Keratinocyte (primary cell): ENCODE results near the gene LIN9. TPM values are rescaled to one million over a fixed set of nuclear protein-coding genes. Genes with fewer than 3 reads are reported as not detected.
"Not testable (repeated sequence)": the region's sequence is repeated elsewhere in the genome, so short reads cannot be mapped to it uniquely, and the experiment has no call there.

ENCODE experiments used
- DNase-seq: peaks from one replicate; pipeline ENCODE4 v3.0.0-alpha.2; 2011; ENCODE audit warnings: low read depth, missing footprints, low spot score
- FAIRE-seq: peaks from 2 replicates; lab custom pipeline; 2011; peaks lifted over from hg19 to GRCh38; lab: Jason Lieb, UNC
- H2AFZ ChIP-seq: 2 replicates; pipeline ENCODE4 v1.6.0; 2012; ENCODE audit warnings: low read length, control low read depth, inconsistent platforms; ENCODE audit not compliant: control insufficient read depth
- H3K27ac ChIP-seq: 2 replicates; pipeline ENCODE4 v1.5.1; 2011; ENCODE audit warnings: low read length; ENCODE audit not compliant: control insufficient read depth, insufficient read depth
- H3K27me3 ChIP-seq: 3 replicates; pipeline ENCODE4 v1.6.0; 2011; ENCODE audit warnings: low read length; ENCODE audit not compliant: control insufficient read depth, insufficient read depth; ENCODE audit errors: extremely low read depth
- H3K36me3 ChIP-seq, 2 experiments: 2 replicates in 1 of 2; 3 replicates in 1 of 2; pipeline ENCODE4 v1.5.1; 2011; ENCODE audit warnings: low read length in 2 of 2, mild to moderate bottlenecking in 1 of 2; ENCODE audit not compliant: control insufficient read depth in 2 of 2, insufficient read depth in 2 of 2; ENCODE audit errors: extremely low read depth in 1 of 2
- H3K4me1 ChIP-seq: 3 replicates; pipeline ENCODE4 v1.5.1; 2011; ENCODE audit warnings: low read length; ENCODE audit not compliant: control insufficient read depth, insufficient read depth; ENCODE audit errors: extremely low read depth
- H3K4me2 ChIP-seq: 3 replicates; pipeline ENCODE4 v1.6.0; 2011; ENCODE audit warnings: low read depth, low read length; ENCODE audit not compliant: control insufficient read depth, insufficient read depth; ENCODE audit errors: extremely low read depth
- H3K4me3 ChIP-seq, 3 experiments: fragments of 200-600 bp in 1 of 3; sonication (generic) in 1 of 3; 2 replicates in 2 of 3; 3 replicates in 1 of 3; pipeline ENCODE4 v1.5.1; 2011 to 2016; ENCODE audit warnings: low read length in 3 of 3, mild to moderate bottlenecking in 3 of 3, control low read depth in 2 of 3, inconsistent platforms in 1 of 3, low read depth in 1 of 3, mixed read lengths in 1 of 3, mixed run types in 1 of 3, moderate library complexity in 1 of 3; ENCODE audit not compliant: control insufficient read depth in 2 of 3, insufficient read depth in 2 of 3; ENCODE audit errors: extremely low read depth in 1 of 3
- H3K79me2 ChIP-seq: 2 replicates; pipeline ENCODE4 v1.6.0; 2012; ENCODE audit warnings: low read length; ENCODE audit not compliant: control insufficient read depth, insufficient read depth
- H3K9ac ChIP-seq: 3 replicates; pipeline ENCODE4 v1.6.0; 2011; ENCODE audit warnings: low read length; ENCODE audit not compliant: control insufficient read depth, insufficient read depth; ENCODE audit errors: extremely low read depth
- H3K9me1 ChIP-seq: 3 replicates; pipeline ENCODE4 v1.6.0; 2011; ENCODE audit warnings: low read length; ENCODE audit not compliant: control insufficient read depth, insufficient read depth; ENCODE audit errors: extremely low read depth
- H3K9me3 ChIP-seq: 2 replicates; pipeline ENCODE4 v1.5.1; 2012; ENCODE audit warnings: low read depth, low read length; ENCODE audit not compliant: control insufficient read depth
- H4K20me1 ChIP-seq: 3 replicates; pipeline ENCODE4 v1.6.0; 2011; ENCODE audit warnings: low read length; ENCODE audit not compliant: control insufficient read depth, insufficient read depth; ENCODE audit errors: extremely low read depth
- EZH2 ChIP-seq: IDR thresholded peaks from one replicate; pipeline ENCODE4 v1.6.1; 2012; ENCODE audit warnings: inconsistent platforms, mild to moderate bottlenecking, low read length, moderate library complexity
- dilution Hi-C: fragments of 300-500 bp; cut with MboI; formaldehyde crosslinking; loops from one replicate; pipeline ENCODE4 v1.7.0; 2020; ENCODE audit warnings: low sequenced_read_pairs; ENCODE audit not compliant: extremely low pct_ligation_motif_present
- polyA plus RNA-seq, 5 experiments: library from polyadenylated mRNA; depleted of rRNA in 3 of 5; stranded (reverse) in 3 of 5; stranded (forward) in 1 of 5; unstranded in 1 of 5; fragments of >200 nt; gene quantifications; 1 replicate in 1 of 5; 2 replicates in 3 of 5; 3 replicates in 1 of 5; pipeline versions ENCODE4 v1.2.1 to v1.2.3, GENCODE V29; 2011 to 2012; ENCODE audit warnings: missing spikeins in 2 of 5, low read depth in 1 of 5, low replicate concordance in 1 of 5
- TF ChIP-seq, protein P1 (sequence below), 3 experiments: IDR thresholded peaks in 1 of 3; conservative IDR thresholded peaks in 1 of 3; optimal IDR thresholded peaks in 1 of 3; 2 replicates in 2 of 3; 3 replicates in 1 of 3; pipeline versions ENCODE3 to v1.5.1; 2011; ENCODE audit warnings: low read length in 3 of 3, mild to moderate bottlenecking in 3 of 3, moderate library complexity in 2 of 3, control low read depth in 1 of 3, inconsistent platforms in 1 of 3; ENCODE audit not compliant: insufficient read depth in 2 of 3; ENCODE audit errors: extremely low read depth in 1 of 3

The LIN9 gene
- polyA plus RNA-seq, 1 donor (not counting 4 experiments of a cell fraction or from before 2014, with no cell fraction given): 5.6 TPM

DNA sequence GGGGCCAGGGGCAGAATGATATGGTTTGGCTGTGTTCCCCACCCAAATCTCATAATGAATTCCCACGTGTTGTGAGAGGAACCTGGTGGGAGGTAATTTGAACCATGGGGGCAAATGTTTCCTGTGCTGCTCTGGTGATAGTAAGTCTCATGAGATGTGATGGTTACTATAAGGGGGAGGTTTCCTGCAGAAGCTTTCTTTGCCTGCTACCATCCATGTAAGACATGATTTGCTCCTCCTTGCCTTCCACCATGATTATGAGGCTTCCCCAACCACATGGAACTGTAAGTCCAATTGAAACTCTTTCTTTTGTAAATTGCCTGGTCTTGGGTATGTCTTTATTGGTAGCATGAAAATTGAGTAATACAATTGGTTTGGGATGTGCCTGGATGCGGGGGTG is 33.7 kb upstream of the LIN9 start:
- Histone ChIP-seq H3K4me2 (no peak overlapping the region), H3K9ac (no peak overlapping the region), H3K4me3 (no peak overlapping the region), H2AFZ (no peak overlapping the region), H3K36me3 (no peaks in the 10 kb centered on the region), H3K9me1 (no peaks in the 10 kb centered on the region), H3K79me2 (no peaks in the 10 kb centered on the region), H4K20me1 (no peaks in the 10 kb centered on the region), H3K27ac (no peak overlapping the region), H3K9me3 (no peaks in the 10 kb centered on the region), H3K27me3 (no peaks in the 10 kb centered on the region), H3K4me1 (no peaks in the 10 kb centered on the region)
- FAIRE-seq (no peak), DNase-seq (no peak)
- TF ChIP-seq, protein P1, sequence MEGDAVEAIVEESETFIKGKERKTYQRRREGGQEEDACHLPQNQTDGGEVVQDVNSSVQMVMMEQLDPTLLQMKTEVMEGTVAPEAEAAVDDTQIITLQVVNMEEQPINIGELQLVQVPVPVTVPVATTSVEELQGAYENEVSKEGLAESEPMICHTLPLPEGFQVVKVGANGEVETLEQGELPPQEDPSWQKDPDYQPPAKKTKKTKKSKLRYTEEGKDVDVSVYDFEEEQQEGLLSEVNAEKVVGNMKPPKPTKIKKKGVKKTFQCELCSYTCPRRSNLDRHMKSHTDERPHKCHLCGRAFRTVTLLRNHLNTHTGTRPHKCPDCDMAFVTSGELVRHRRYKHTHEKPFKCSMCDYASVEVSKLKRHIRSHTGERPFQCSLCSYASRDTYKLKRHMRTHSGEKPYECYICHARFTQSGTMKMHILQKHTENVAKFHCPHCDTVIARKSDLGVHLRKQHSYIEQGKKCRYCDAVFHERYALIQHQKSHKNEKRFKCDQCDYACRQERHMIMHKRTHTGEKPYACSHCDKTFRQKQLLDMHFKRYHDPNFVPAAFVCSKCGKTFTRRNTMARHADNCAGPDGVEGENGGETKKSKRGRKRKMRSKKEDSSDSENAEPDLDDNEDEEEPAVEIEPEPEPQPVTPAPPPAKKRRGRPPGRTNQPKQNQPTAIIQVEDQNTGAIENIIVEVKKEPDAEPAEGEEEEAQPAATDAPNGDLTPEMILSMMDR (optimal IDR thresholded peaks at IDR 0.05 in 1 of 3, IDR thresholded peaks at IDR 0.05 in 1 of 3, conservative IDR thresholded peaks at IDR 0.05 in 1 of 3; ENCODE audit: extremely low read depth in 1 of 3, insufficient read depth in 2 of 3, low read length in 3 of 3): no peak
- TF ChIP-seq EZH2: no peak
- dilution Hi-C loops: no loop called here

DNA sequence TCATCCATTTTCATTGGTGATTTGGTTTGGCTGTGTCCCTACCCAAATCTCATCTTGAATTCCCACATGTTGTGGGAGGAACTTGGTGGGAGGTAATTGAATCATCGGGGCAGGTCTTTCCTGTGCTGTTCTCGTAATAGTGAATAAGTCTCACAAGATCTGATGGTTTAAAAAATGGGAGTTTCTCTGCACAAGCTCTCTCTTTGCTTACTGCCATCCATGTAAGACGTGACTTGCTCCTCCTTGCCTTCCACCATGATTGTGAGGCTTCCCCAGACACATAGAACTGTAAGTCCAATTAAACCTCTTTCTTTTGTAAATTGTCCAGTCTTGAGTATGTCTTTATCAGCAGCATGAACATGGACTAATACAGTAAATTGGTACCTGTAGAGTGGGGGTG is 31.1 kb upstream of the LIN9 start:
- dilution Hi-C loops, H3K4me2 ChIP-seq, H4K20me1 ChIP-seq, H3K4me1 ChIP-seq, H3K9ac ChIP-seq, H3K27ac ChIP-seq, H3K36me3 ChIP-seq, H3K79me2 ChIP-seq, H3K9me1 ChIP-seq, H3K9me3 ChIP-seq, H3K4me3 ChIP-seq, H3K27me3 ChIP-seq, FAIRE-seq, DNase-seq, H2AFZ ChIP-seq: not testable (repeated sequence)

DNA sequence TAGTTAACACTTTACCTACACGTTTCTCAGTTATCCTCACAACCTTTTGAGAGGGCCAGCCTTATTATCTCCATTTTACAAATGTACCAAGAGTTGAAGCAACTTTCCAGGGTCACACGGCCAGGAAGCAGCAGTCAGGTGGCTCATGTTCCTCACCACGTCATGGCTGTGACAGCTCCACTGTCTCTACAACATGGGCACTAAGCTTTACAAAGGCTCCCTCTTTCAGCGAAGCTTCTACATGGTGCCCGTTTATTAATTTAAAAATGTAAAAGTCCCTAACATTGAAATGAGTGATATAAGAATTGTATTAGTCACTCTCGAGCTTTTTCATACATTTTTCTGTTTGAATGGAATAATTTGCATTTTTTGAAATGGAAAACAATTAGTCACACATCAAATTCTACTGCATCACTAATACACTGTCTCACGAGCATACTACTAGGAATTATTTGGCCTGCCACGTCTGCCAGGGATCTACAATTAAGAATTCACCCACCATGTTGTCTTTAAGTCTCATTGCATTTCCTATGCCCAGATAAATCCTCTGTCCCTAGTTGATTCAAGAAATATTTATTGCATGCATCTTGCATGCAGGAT is 28.4 kb upstream of the LIN9 start:
- H3K27me3 ChIP-seq: no peaks in the 10 kb centered on the region
- H3K36me3 ChIP-seq: no peaks in the 10 kb centered on the region
- no peaks in the 10 kb centered on the region for H4K20me1 ChIP-seq
- no peaks in the 10 kb centered on the region for H3K4me1 ChIP-seq
- H3K79me2 ChIP-seq: no peaks in the 10 kb centered on the region
- no peak overlapping the region for H3K4me3 ChIP-seq
- no peak overlapping the region for H2AFZ ChIP-seq
- H3K9me1 ChIP-seq: no peaks in the 10 kb centered on the region
- TF ChIP-seq, protein P1 (optimal IDR thresholded peaks at IDR 0.05 in 1 of 3, IDR thresholded peaks at IDR 0.05 in 1 of 3, conservative IDR thresholded peaks at IDR 0.05 in 1 of 3; ENCODE audit: extremely low read depth in 1 of 3, insufficient read depth in 2 of 3, low read length in 3 of 3): no peak
- TF ChIP-seq EZH2: no peak
- no peaks in the 10 kb centered on the region for H3K9me3 ChIP-seq
- H3K27ac ChIP-seq: no peak overlapping the region
- H3K9ac ChIP-seq: no peak overlapping the region
- dilution Hi-C loops: no loop called here
- FAIRE-seq (no peak), DNase-seq (no peak)
- no peak overlapping the region for H3K4me2 ChIP-seq
